Colonic mucosa (tissue), 4 donors: ENCODE results near the gene GP1BB. TPM values are rescaled to one million over a fixed set of nuclear protein-coding genes. Genes with fewer than 3 reads are reported as not detected.

Source experiments
- DNase-seq: peaks from one replicate; pipeline ENCODE4 v3.0.0-alpha.2; 2020
- H3K27ac ChIP-seq: fragments of 200-600 bp; one replicate; pipeline ENCODE4 v1.8.0; 2021
- H3K27me3 ChIP-seq: fragments of 200-600 bp; one replicate; pipeline ENCODE4 v1.8.0; 2021
- H3K36me3 ChIP-seq: fragments of 200-600 bp; one replicate; pipeline ENCODE4 v1.8.0; 2021
- H3K4me1 ChIP-seq: fragments of 200-600 bp; one replicate; pipeline ENCODE4 v1.8.0; 2021; ENCODE audit warnings: mild to moderate bottlenecking
- H3K4me3 ChIP-seq: fragments of 200-600 bp; one replicate; pipeline ENCODE4 v1.8.0; 2021
- H3K9ac ChIP-seq, 2 donors: one replicate each; pipeline ENCODE4 v1.7.0; 2013; ENCODE audit warnings: control low read depth in 2 of 2, low read depth in 2 of 2, low read length in 2 of 2
- H3K9me3 ChIP-seq: fragments of 200-600 bp; one replicate; pipeline ENCODE4 v1.8.0; 2021
- intact Hi-C: fragments of 100-400 bp; cut with DNase I; formaldehyde crosslinking; loops from one replicate; pipeline ENCODE4 v1.14.1; 2022
- total RNA-seq, 2 donors: library from RNA; stranded (reverse); fragmentation: NEBNext Ultra II Directional in 1 of 2; extraction: Animal tissue kit (Norgen Biotek cat#: 25700) in 1 of 2; gene quantifications; one replicate each; pipeline ENCODE4 v1.2.1, GENCODE V29; 2021
- TF ChIP-seq, protein P1 (sequence below): fragments of 200-600 bp; IDR thresholded peaks from one replicate; pipeline ENCODE4 v1.8.0; 2022; ENCODE audit warnings: antibody characterized with exemption, mild to moderate bottlenecking
- donor health status: healthy.
- donor health status: DM: no; HTN: no; CAD: no.
- donor health status: DM: no; HTN: no; CAD: no.

GP1BB gene
- total RNA-seq, 2 donors from 2014 or later = 0.45 to 1.1 TPM

DNA sequence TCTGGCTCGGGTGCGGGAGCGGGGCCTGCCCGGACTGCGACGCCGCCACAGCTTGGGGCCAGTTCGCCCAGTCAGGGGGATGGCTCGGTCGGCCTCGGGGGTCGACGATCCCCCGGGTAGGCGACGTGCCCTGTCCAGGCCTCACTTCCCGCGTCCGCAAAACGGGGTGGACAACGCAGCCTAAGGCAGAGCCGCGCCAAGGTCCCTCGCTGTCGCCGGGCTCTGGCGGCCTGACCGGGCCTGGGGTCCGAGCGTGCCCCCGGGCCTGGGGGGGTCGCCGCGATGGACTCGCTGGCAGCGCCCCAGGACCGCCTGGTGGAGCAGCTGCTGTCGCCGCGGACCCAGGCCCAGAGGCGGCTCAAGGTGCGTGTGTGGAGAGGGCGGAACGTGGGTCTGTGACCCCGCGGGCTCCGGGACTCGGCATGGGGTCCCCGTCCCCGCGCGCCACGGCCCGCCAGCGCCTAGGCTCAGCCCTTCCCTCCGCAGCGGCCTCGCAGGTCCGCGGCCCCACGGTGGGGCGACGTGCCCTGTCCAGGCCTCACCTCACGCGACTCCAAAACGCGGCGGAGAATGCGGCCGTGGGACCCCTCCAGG is 4.8 kb upstream of the GP1BB start:
- DNase-seq = no peak
- peaks cover 8% of the 10 kb centered on the region for H3K4me1 ChIP-seq
- H3K27me3 ChIP-seq = peaks cover 67% of the 10 kb centered on the region

GRCh38 chr22:19719050-19719482 is 4.3 kb upstream of the GP1BB start:
- Histone ChIP-seq H3K27ac (no peak overlapping the region), H3K9ac (peak overlapping the region in 1 of 2 donors; percentile 54), H3K4me1 (peaks cover 8% of the 10 kb centered on the region), H3K27me3 (peaks cover 67% of the 10 kb centered on the region), H3K36me3 (no peaks in the 10 kb centered on the region), H3K9me3 (no peaks in the 10 kb centered on the region), H3K4me3 (peak overlapping the region; percentile 44)
- DNase-seq = no peak
- TF ChIP-seq, protein P1, sequence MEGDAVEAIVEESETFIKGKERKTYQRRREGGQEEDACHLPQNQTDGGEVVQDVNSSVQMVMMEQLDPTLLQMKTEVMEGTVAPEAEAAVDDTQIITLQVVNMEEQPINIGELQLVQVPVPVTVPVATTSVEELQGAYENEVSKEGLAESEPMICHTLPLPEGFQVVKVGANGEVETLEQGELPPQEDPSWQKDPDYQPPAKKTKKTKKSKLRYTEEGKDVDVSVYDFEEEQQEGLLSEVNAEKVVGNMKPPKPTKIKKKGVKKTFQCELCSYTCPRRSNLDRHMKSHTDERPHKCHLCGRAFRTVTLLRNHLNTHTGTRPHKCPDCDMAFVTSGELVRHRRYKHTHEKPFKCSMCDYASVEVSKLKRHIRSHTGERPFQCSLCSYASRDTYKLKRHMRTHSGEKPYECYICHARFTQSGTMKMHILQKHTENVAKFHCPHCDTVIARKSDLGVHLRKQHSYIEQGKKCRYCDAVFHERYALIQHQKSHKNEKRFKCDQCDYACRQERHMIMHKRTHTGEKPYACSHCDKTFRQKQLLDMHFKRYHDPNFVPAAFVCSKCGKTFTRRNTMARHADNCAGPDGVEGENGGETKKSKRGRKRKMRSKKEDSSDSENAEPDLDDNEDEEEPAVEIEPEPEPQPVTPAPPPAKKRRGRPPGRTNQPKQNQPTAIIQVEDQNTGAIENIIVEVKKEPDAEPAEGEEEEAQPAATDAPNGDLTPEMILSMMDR = no peak
- intact Hi-C loops = no loop called here

More for the DNA sequence above, 4.8 kb upstream of the GP1BB start:
- H3K4me3 ChIP-seq = peak overlapping the region; percentile 44
- intact Hi-C loops = no loop called here
- no peak overlapping the region for H3K27ac ChIP-seq
- TF ChIP-seq, protein P1 = no peak
- no peaks in the 10 kb centered on the region for H3K9me3 ChIP-seq
- H3K36me3 ChIP-seq = no peaks in the 10 kb centered on the region
- H3K9ac ChIP-seq = peak overlapping the region in 1 of 2 donors; percentile 54

DNA sequence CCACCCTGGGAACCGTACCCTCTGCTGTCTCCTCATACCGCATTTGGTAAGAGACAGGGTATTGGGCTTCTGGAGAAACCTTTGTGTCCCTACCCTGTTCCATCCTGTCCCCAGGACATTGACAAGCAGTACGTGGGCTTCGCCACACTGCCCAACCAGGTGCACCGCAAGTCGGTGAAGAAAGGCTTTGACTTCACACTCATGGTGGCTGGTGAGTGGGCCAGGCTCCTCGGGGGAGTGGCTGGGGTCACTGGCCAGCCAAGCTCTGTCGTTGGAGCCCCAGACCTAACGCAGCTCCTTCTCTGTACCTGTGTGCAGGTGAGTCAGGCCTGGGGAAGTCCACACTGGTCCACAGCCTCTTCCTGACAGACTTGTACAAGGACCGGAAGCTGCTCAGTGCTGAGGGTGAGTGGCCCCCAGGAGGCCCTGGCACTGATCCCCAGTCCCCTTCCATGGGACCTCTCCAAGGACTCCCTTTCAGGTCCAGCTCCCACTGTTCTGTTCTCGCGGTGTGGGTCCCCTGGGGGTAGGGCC is 3.8 kb upstream of the GP1BB start:
- Histone ChIP-seq H3K36me3 (no peaks in the 10 kb centered on the region), H3K4me3 (no peak overlapping the region), H3K9ac (no peak overlapping the region), H3K27me3 (peaks cover 70% of the 10 kb centered on the region), H3K9me3 (no peaks in the 10 kb centered on the region), H3K27ac (no peak overlapping the region), H3K4me1 (peaks cover 8% of the 10 kb centered on the region)
- no peak for DNase-seq
- intact Hi-C loops = no loop called here
- TF ChIP-seq, protein P1 = no peak

DNA sequence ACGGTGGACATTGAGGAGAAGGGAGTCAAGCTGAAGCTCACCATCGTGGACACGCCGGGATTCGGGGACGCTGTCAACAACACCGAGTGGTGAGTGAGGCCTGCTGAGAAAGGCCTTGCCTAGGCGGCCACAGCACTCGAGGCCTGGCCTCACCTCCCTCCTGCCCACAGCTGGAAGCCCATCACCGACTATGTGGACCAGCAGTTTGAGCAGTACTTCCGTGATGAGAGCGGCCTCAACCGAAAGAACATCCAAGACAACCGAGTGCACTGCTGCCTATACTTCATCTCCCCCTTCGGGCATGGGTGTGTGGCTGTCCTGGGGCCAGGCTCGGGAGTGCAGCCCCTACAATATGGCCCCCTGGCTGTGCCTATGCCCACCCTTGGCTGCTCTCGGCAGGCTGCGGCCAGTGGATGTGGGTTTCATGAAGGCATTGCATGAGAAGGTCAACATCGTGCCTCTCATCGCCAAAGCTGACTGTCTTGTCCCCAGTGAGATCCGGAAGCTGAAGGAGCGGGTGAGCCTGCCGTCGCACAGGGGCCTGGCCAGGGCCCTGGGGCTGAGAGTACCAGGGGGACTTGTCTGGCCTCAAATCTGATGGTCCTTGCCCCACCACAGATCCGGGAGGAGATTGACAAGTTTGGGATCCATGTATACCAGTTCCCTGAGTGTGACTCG is 3.0 kb upstream of the GP1BB start:
- Histone ChIP-seq H3K27me3 (peaks cover 65% of the 10 kb centered on the region), H3K9ac (no peak overlapping the region), H3K27ac (no peak overlapping the region), H3K4me3 (no peak overlapping the region), H3K9me3 (no peaks in the 10 kb centered on the region), H3K36me3 (no peaks in the 10 kb centered on the region), H3K4me1 (peaks cover 8% of the 10 kb centered on the region)
- intact Hi-C loops = no loop called here
- TF ChIP-seq, protein P1 = no peak
- DNase-seq = no peak

- Histone ChIP-seq H3K4me1 (peaks cover 8% of the 10 kb centered on the region), H3K36me3 (no peaks in the 10 kb centered on the region), H3K4me3 (no peak overlapping the region), H3K27ac (no peak overlapping the region), H3K27me3 (peaks cover 65% of the 10 kb centered on the region), H3K9me3 (no peaks in the 10 kb centered on the region), H3K9ac (no peak overlapping the region)
- intact Hi-C loops = no loop called here
- TF ChIP-seq, protein P1 = no peak
- DNase-seq = no peak
Measured at GRCh38 chr22:19720999-19721329, 2.4 kb upstream of the GP1BB start.
